D341Med (cell line): Measurements from ENCODE around the gene FRAS1.
"Not testable (repeated sequence)": the region's sequence is repeated elsewhere in the genome, so short reads cannot be mapped to it uniquely, and the experiment has no call there.

ENCODE experiments used
- DNase-seq: peaks from one replicate; pipeline ENCODE4 v3.0.0; 2012; ENCODE audit warnings: low spot score

FRAS1 gene

GRCh38 chr4:78325271-78326157 lies 268.4 kb downstream of the FRAS1 start:
- DNase-seq: no peak

- not testable (repeated sequence) for DNase-seq
These were observed 271.5 kb downstream of the FRAS1 start for GRCh38 chr4:78328591-78328990.

GRCh38 chr4:78331186-78331585 lies 274.1 kb downstream of the FRAS1 start:
- no peak for DNase-seq

GRCh38 chr4:78331965-78332364 lies 274.8 kb downstream of the FRAS1 start:
- DNase-seq: no peak

- DNase-seq: no peak
These were observed 275.9 kb downstream of the FRAS1 start for GRCh38 chr4:78332976-78333375.

GRCh38 chr4:78336093-78336943 lies 279.2 kb downstream of the FRAS1 start:
- peak; percentile 43 for DNase-seq

- DNase-seq: no peak
These were observed 280.3 kb downstream of the FRAS1 start for GRCh38 chr4:78337244-78338020.

GRCh38 chr4:78342125-78342524 lies 285.0 kb downstream of the FRAS1 start:
- no peak for DNase-seq

GRCh38 chr4:78343682-78344081 lies 286.6 kb downstream of the FRAS1 start:
- DNase-seq: no peak

GRCh38 chr4:78345237-78345636 lies 288.1 kb downstream of the FRAS1 start:
- no peak for DNase-seq

- no peak for DNase-seq
These were observed 289.1 kb downstream of the FRAS1 start for GRCh38 chr4:78346222-78346621.

- no peak for DNase-seq
These were observed 290.4 kb downstream of the FRAS1 start for GRCh38 chr4:78347527-78347926.

- DNase-seq: no peak
These were observed 296.8 kb downstream of the FRAS1 start for GRCh38 chr4:78353921-78354320.

GRCh38 chr4:78354782-78355181 lies 297.7 kb downstream of the FRAS1 start:
- DNase-seq: no peak

- DNase-seq: no peak
These were observed 298.2 kb downstream of the FRAS1 start for GRCh38 chr4:78355306-78355705.

- DNase-seq: no peak
These were observed 299.2 kb downstream of the FRAS1 start for GRCh38 chr4:78356251-78356786.

GRCh38 chr4:78357122-78357521 lies 300.0 kb downstream of the FRAS1 start:
- no peak for DNase-seq

- no peak for DNase-seq
These were observed 303.3 kb downstream of the FRAS1 start for GRCh38 chr4:78360466-78360865.

- DNase-seq: no peak
These were observed 304.5 kb downstream of the FRAS1 start for GRCh38 chr4:78361621-78362120.

- DNase-seq: no peak
These were observed 305.2 kb downstream of the FRAS1 start for GRCh38 chr4:78362310-78362709.

- DNase-seq: no peak
These were observed 306.0 kb downstream of the FRAS1 start for GRCh38 chr4:78363031-78363570.
